Caco-2 (cell line): ENCODE measurements around the gene CDR2L. TPM values are rescaled to one million over a fixed set of nuclear protein-coding genes. Genes with fewer than 3 reads are reported as not detected.
A peak's percentile ranks its signal among the peaks of the same experiment; 100 is the strongest.

Experiments
- BruUV-seq: library from RNA; stranded (reverse); fragments of 400-500 nt; replicated peaks from 2 replicates; lab custom pipeline; 2021; lab: Mats Ljungman, UMichigan
- CTCF ChIA-PET: fragments of 300-600 bp; sonication (Branson Sonifier 250); formaldehyde crosslinking; loops from one replicate; lab custom pipeline; 2022; ENCODE audit warnings: antibody characterized with exemption; lab: Charles Lee
- POLR2A ChIA-PET: fragments of 300-600 bp; sonication (Branson Sonifier 250); formaldehyde crosslinking; loops from one replicate; lab custom pipeline; 2022; ENCODE audit warnings: antibody characterized with exemption; lab: Charles Lee
- DNase-seq, 2 experiments: peaks; one replicate each; pipeline versions ENCODE4 v3.0.0 to v3.0.0-alpha.2; 2020 to 2022
- H3K27me3 ChIP-seq: replicated peaks from 2 replicates; pipeline ENCODE4 v1.6.0; 2011; ENCODE audit warnings: low read length; ENCODE audit not compliant: control insufficient read depth, insufficient read depth
- H3K36me3 ChIP-seq: 2 replicates; pipeline ENCODE4 v1.5.1; 2011; ENCODE audit warnings: low read length; ENCODE audit not compliant: control insufficient read depth, insufficient read depth
- H3K4me1 ChIP-seq: fragments of 250-450 bp; sonication (Bioruptor Pico); 2 replicates; pipeline ENCODE4 v1.5.1; 2020; ENCODE audit warnings: mild to moderate bottlenecking
- H3K4me3 ChIP-seq: 2 replicates; pipeline ENCODE4 v1.5.1; 2011; ENCODE audit warnings: low read depth, mild to moderate bottlenecking, control low read depth, low read length
- H3K9me3 ChIP-seq: fragments of 250-450 bp; sonication (Bioruptor Pico); 2 replicates; pipeline ENCODE4 v1.5.1; 2020; ENCODE audit warnings: mild to moderate bottlenecking, moderate library complexity
- H3K27ac Mint-ChIP-seq: one replicate; pipeline ENCODE4 v1.8.0; 2022; ENCODE audit warnings: mixed read lengths; ENCODE audit not compliant: unreplicated experiment
- H3K27me3 Mint-ChIP-seq: one replicate; pipeline ENCODE4 v1.8.0; 2022; ENCODE audit warnings: mixed read lengths; ENCODE audit not compliant: insufficient read depth, unreplicated experiment
- H3K36me3 Mint-ChIP-seq: one replicate; pipeline ENCODE4 v1.8.0; 2022; ENCODE audit warnings: mild to moderate bottlenecking, mixed read lengths; ENCODE audit not compliant: insufficient read depth, unreplicated experiment
- H3K4me1 Mint-ChIP-seq: one replicate; pipeline ENCODE4 v1.8.0; 2022; ENCODE audit warnings: low read depth, mixed read lengths; ENCODE audit not compliant: unreplicated experiment
- H3K4me3 Mint-ChIP-seq: one replicate; pipeline ENCODE4 v1.8.0; 2022; ENCODE audit warnings: mild to moderate bottlenecking, moderate library complexity, mixed read lengths; ENCODE audit not compliant: unreplicated experiment
- H3K9me3 Mint-ChIP-seq: one replicate; pipeline ENCODE4 v1.8.0; 2022; ENCODE audit warnings: mixed read lengths; ENCODE audit not compliant: unreplicated experiment
- CTCF ChIP-seq, 2 experiments: fragments of 200-600 bp in 1 of 2; IDR thresholded peaks; 1 replicate in 1 of 2; 2 replicates in 1 of 2; pipeline versions ENCODE4 v1.5.1 to v1.8.0; 2011 to 2022; ENCODE audit warnings: antibody characterized with exemption in 1 of 2, control low read depth in 1 of 2, inconsistent platforms in 1 of 2, low read depth in 1 of 2, low read length in 1 of 2, mild to moderate bottlenecking in 1 of 2, moderate library complexity in 1 of 2; ENCODE audit not compliant: insufficient read depth in 1 of 2, severe bottlenecking in 1 of 2, unreplicated experiment in 1 of 2
- intact Hi-C: fragments of 100-400 bp; cut with micrococcal nuclease; formaldehyde crosslinking; loops from one replicate; pipeline ENCODE4 v1.10.0; 2022; ENCODE audit not compliant: unreplicated experiment
- total RNA-seq: library from RNA; stranded (reverse); gene quantifications from 2 replicates; pipeline ENCODE4 v1.2.3, GENCODE V29; 2022

CDR2L gene
- total RNA-seq, 1 experiment from 2014 or later = 30.9 TPM

- H3K36me3 ChIP-seq = no peaks in the 10 kb centered on the region
- H3K9me3 ChIP-seq = no peaks in the 10 kb centered on the region
- H3K4me3 ChIP-seq = no peak overlapping the region
- peaks cover 36% of the 10 kb centered on the region for H3K4me1 ChIP-seq
- BruUV-seq = no TSS peak
- H3K27ac Mint-ChIP-seq = no peak overlapping the region
- intact Hi-C loops = no loop called here
- peaks cover 28% of the 10 kb centered on the region for H3K4me1 Mint-ChIP-seq
- H3K36me3 Mint-ChIP-seq = peaks cover 6% of the 10 kb centered on the region
- H3K27me3 ChIP-seq = no peaks in the 10 kb centered on the region
- TF ChIP-seq CTCF (IDR thresholded peaks at IDR 0.05; ENCODE audit: insufficient read depth in 1 of 2, low read depth in 1 of 2, low read length in 1 of 2, severe bottlenecking in 1 of 2, unreplicated experiment in 1 of 2) = no peak
- peak overlapping the region; percentile 84 for H3K4me3 Mint-ChIP-seq
- no peaks in the 10 kb centered on the region for H3K9me3 Mint-ChIP-seq
- no peak for DNase-seq
- POLR2A ChIA-PET = no interaction called here
- H3K27me3 Mint-ChIP-seq = no peaks in the 10 kb centered on the region
- CTCF ChIA-PET = interaction anchor here (4.7 kb wide), 1 partner anchor 9 kb away, joined by 61 read pairs; no protein-coding TSS in a partner anchor
These were observed 17.0 kb upstream of the CDR2L start for GRCh38 chr17:74970395-74970794.

GRCh38 chr17:74971069-74971841 is 16.2 kb upstream of the CDR2L start:
- ChIA-PET POLR2A (interaction anchor here (1.4 to 2.6 kb wide), 3 partner anchors 17 to 98 kb away, joined by 4 to 19 read pairs (median 17); partner anchors contain the start of genes CDR2L, FDXR and MRPL58), CTCF (interaction anchor here (0.7 to 4.7 kb wide), 7 partner anchors 9 to 65 kb away, joined by 3 to 61 read pairs (median 5); partner anchors contain the start of genes CDR2L and MRPL58)
- H3K9me3 ChIP-seq = no peaks in the 10 kb centered on the region
- no peaks in the 10 kb centered on the region for H3K27me3 Mint-ChIP-seq
- H3K4me1 ChIP-seq = peaks cover 36% of the 10 kb centered on the region
- peaks cover 28% of the 10 kb centered on the region for H3K4me1 Mint-ChIP-seq
- peak in 1 of 2 experiments; percentile 27 for DNase-seq
- no peaks in the 10 kb centered on the region for H3K9me3 Mint-ChIP-seq
- no peaks in the 10 kb centered on the region for H3K27me3 ChIP-seq
- H3K4me3 Mint-ChIP-seq = peak overlapping the region; percentile 84
- H3K36me3 ChIP-seq = no peaks in the 10 kb centered on the region
- H3K27ac Mint-ChIP-seq = no peak overlapping the region
- peak overlapping the region; percentile 90 for H3K4me3 ChIP-seq
- intact Hi-C loops = no loop called here
- TF ChIP-seq CTCF (IDR thresholded peaks at IDR 0.05; ENCODE audit: insufficient read depth in 1 of 2, low read depth in 1 of 2, low read length in 1 of 2, severe bottlenecking in 1 of 2, unreplicated experiment in 1 of 2) = no peak
- no TSS peak for BruUV-seq
- H3K36me3 Mint-ChIP-seq = peaks cover 6% of the 10 kb centered on the region

GRCh38 chr17:74971842-74972106 is 15.7 kb upstream of the CDR2L start:
- CTCF ChIA-PET = interaction anchor here (0.7 to 4.7 kb wide), 8 partner anchors 10 to 98 kb away, joined by 3 to 61 read pairs (median 4); partner anchors contain the start of genes CDR2L, FDXR and MRPL58
- BruUV-seq = no TSS peak
- H3K27me3 Mint-ChIP-seq = peaks cover 2% of the 10 kb centered on the region
- peak in 1 of 2 experiments; percentile 28 for DNase-seq
- TF ChIP-seq CTCF (IDR thresholded peaks at IDR 0.05; ENCODE audit: insufficient read depth in 1 of 2, low read depth in 1 of 2, low read length in 1 of 2, severe bottlenecking in 1 of 2, unreplicated experiment in 1 of 2) = no peak
- Histone ChIP-seq H3K27me3 (no peaks in the 10 kb centered on the region), H3K9me3 (no peaks in the 10 kb centered on the region), H3K4me3 (peak overlapping the region; percentile 90), H3K4me1 (peaks cover 36% of the 10 kb centered on the region), H3K36me3 (no peaks in the 10 kb centered on the region)
- POLR2A ChIA-PET = interaction anchor here (1.1 to 2.6 kb wide), 5 partner anchors 10 to 99 kb away, joined by 3 to 19 read pairs (median 7); partner anchors contain the start of genes CDR2L, FDXR and MRPL58
- H3K27ac Mint-ChIP-seq = no peak overlapping the region
- no peaks in the 10 kb centered on the region for H3K9me3 Mint-ChIP-seq
- H3K36me3 Mint-ChIP-seq = peaks cover 6% of the 10 kb centered on the region
- intact Hi-C loops = loop anchor here (1.0 kb wide), 1 partner anchor 11 kb away; no protein-coding TSS in a partner anchor
- peaks cover 28% of the 10 kb centered on the region for H3K4me1 Mint-ChIP-seq
- peak overlapping the region; percentile 84 for H3K4me3 Mint-ChIP-seq
